Measurements from ENCODE around the gene ANXA10.
"Not testable (repeated sequence)": the region's sequence is repeated elsewhere in the genome, so short reads cannot be mapped to it uniquely, and the experiment has no call there.

The ANXA10 gene

GRCh38 chr4:168092176-168092712 lies at the start of gene ANXA10:
ANXA10 (plus strand) TSS chr4:168092537; CDS start chr4:168092701, 164 bp downstream.
- DNase-seq, result no peak

GRCh38 chr4:168045354-168045753 lies 47.0 kb upstream of the ANXA10 start:
- DNase-seq, result no peak

- DNase-seq, result no peak
Observed at GRCh38 chr4:168050002-168050401, 42.3 kb upstream of the ANXA10 start.

- no peak for DNase-seq
Observed at GRCh38 chr4:168051526-168051925, 40.8 kb upstream of the ANXA10 start.

GRCh38 chr4:168057412-168057811 lies 34.9 kb upstream of the ANXA10 start:
- no peak for DNase-seq

GRCh38 chr4:168059251-168059650 lies 33.1 kb upstream of the ANXA10 start:
- no peak for DNase-seq

GRCh38 chr4:168063031-168063430 lies 29.3 kb upstream of the ANXA10 start:
- DNase-seq, result no peak

GRCh38 chr4:168070903-168071302 lies 21.4 kb upstream of the ANXA10 start:
- DNase-seq, result no peak

- no peak for DNase-seq
Observed at GRCh38 chr4:168071304-168071703, 21.0 kb upstream of the ANXA10 start.

GRCh38 chr4:168074861-168075260 lies 17.5 kb upstream of the ANXA10 start:
- no peak for DNase-seq

GRCh38 chr4:168076989-168077725 lies 15.2 kb upstream of the ANXA10 start:
- peak; percentile 18 to 73 for DNase-seq

- DNase-seq, result no peak
Observed at GRCh38 chr4:168077726-168078239, 14.6 kb upstream of the ANXA10 start.

- DNase-seq, result no peak
Observed at GRCh38 chr4:168082379-168082778, 10.0 kb upstream of the ANXA10 start.

GRCh38 chr4:168095776-168096406 lies 3.6 kb downstream of the ANXA10 start:
- DNase-seq, result no peak

- DNase-seq, result no peak
Observed at GRCh38 chr4:168096407-168096784, 4.1 kb downstream of the ANXA10 start.

GRCh38 chr4:168097161-168097560 lies 4.8 kb downstream of the ANXA10 start:
- no peak for DNase-seq

- DNase-seq, result no peak
Observed at GRCh38 chr4:168098248-168098717, 5.9 kb downstream of the ANXA10 start.

- DNase-seq, result no peak
Observed at GRCh38 chr4:168099195-168099594, 6.9 kb downstream of the ANXA10 start.

- no peak for DNase-seq
Observed at GRCh38 chr4:168101026-168101425, 8.7 kb downstream of the ANXA10 start.

- DNase-seq, result no peak
Observed at GRCh38 chr4:168102403-168102802, 10.1 kb downstream of the ANXA10 start.

- no peak for DNase-seq
Observed at GRCh38 chr4:168109527-168109926, 17.2 kb downstream of the ANXA10 start.

- not testable (repeated sequence) for DNase-seq
Observed at GRCh38 chr4:168113059-168113458, 20.7 kb downstream of the ANXA10 start.

- peak; percentile 28 to 46 for DNase-seq
Observed at GRCh38 chr4:168118116-168118655, 25.8 kb downstream of the ANXA10 start.

GRCh38 chr4:168119100-168119499 lies 26.8 kb downstream of the ANXA10 start:
- no peak for DNase-seq

Data from inflammatory macrophage treated with lipopolysaccharide for 1 hour (primary cell).